Activated CD8-positive, alpha-beta memory T cell treated with anti-CD3 and anti-CD28 coated beads, Interleukin-2, amount 50 U/mL, for 1 hour (primary cell): ENCODE measurements around the gene LAPTM4A.
"Not testable (repeated sequence)": the region's sequence is repeated elsewhere in the genome, so short reads cannot be mapped to it uniquely, and the experiment has no call there.

Experiments used
- DNase-seq: peaks from one replicate; pipeline ENCODE4 v3.0.0-alpha.2; 2020; ENCODE audit errors: extremely low read depth

Gene LAPTM4A

DNA sequence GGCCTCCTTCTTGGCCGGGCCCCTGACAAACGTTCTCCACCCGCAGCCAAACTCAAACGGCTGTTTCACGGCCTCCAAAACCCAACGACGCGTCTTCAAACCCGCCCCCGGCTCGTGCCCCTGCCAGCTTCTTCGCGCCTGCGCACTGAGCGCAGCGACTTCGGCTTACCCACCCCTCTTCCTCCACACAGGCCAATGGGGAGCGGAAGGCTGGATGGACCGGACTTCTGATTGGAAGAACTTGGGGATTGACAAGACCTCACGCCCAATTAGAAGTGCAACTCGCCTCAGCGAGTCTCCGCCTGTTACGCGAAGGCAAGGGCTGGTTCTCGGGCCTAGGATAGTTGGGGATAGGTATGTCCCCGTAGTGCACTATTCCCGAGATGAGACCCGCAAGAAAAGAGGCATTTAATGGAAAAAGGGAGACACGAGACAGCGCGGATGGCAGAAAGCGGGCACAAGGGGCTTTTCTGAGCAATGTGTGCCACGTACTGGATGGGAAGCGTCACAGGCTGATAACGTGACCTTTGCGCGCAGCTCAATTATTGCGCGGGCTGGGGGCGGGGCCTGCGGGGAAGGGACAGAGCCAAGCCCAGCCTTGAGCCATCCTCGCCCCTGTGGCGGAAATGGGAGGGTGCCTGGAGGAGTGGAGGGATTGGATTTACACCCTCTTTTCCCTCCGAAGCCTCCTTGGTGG lies at the start of gene LAPTM4A:
Gene LAPTM4A (minus strand): TSS at position 97 of the 697 bp plus-strand sequence. CDS start 108 bp downstream, outside the sequence.
- DNase-seq, result peak; percentile 96

DNA sequence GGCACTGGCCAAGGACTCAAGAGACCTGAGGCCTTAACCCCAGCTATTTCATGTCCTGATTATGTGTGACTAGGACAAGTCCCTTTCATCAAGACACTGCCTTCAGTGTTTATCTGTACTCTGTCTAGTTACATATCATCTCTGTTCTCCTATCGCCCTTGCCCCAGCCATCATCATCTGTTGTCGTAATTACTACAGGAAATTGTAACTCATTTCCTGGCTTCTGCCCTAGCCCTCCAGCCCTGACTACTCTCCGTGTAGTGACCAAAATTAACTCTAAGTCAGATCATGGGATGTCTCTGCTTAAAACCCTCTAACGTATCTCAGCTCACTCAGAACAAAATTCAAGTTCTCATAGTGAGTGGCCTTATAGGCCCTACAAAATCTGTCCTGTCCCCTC lies 49.3 kb upstream of the LAPTM4A start:
- DNase-seq, result no peak

DNA sequence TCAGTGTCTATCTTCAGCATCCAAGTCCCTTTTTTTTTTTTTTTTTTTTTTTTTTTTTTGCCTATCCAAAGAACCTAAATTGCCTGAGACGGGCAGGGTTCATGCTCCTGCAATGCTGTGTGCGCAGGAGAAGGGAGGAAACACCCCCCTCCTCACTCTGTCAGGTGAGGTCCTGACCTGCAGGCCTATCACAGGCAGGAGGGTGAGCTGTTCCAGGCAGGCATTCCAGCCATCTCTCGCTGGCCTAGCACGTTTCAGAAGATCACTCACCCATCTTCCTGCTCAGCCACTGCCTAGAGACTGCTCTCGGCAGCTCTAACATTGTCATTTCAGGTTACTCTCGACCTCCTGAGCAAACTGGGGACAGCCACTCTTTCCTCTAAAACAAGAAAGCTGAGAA lies 48.4 kb upstream of the LAPTM4A start:
- DNase-seq, result no peak

DNA sequence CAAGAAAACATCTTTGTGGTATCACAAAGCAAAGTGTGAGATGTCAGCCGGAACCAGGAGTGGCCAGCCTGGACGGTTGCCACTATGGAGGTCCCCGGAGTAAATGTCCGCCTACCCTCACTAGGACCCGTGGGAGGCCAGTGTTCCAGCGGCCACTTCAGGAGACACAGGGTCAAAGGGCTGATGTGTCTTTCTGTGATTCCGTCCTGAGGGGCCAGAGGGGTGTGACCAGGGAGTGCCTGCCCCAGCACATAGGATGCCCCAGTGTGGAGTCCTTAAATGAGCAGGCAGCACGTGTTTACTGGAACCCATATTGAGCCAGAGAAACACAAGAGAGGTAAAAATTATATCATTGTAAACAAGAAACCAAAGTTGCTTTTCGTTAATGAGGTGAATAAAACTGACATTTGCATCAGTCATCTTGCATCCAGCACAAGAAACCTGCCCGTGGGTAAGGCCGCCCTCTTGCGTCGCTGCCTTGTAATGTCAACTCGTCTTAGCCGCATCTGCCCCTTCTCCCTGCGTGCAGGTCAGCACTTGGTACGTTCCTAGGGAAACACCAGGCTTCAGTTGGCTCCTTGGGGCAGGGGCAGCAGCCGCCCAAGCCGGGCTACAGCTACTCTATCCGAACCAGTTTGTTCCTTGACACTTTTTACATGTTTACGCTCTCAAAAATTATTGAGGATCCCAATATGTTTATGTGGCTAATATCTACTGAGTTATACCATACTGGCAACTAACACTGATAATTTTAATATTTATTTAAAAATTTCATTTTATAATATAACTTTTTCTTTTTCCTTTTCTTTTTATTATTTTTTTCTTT lies 46.7 kb upstream of the LAPTM4A start:
- peak; percentile 25 for DNase-seq

DNA sequence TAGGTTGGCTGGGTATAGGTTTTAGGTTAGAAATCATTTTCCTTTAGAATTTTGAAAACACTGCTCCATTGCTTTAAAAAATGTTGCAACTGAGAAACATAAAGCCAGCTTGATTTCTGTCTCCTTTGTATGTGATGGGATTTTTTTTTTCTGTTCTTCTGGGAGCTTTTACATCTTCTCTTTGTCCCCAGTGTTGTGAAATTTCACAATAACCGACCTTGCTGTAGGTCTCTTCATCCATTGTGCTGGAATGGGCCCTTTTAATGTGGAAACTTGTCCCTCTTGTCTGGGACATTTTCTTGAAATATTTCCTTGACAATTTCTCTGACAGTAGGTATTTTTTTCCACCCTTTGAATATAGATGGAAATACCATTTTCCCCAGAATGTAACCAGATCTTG lies 44.0 kb upstream of the LAPTM4A start:
- no peak for DNase-seq

DNA sequence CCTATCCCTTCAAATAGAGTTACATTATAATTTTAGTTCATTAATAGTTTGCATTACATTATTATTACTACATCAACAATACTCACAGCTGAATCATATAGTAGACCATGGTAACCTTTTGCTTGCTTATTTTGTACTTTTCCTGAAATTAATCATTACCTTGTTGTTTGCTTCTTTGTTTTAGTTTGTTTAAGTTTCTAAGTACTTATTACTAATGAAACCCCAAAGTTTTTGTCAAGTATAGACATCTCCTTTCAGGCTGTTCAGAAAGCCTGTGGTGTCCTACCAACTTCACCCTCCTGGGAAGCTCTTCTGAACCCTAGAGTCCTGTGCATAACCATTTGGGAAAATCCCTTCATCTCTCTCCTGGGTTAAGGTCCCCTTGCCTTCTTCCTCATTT lies 43.5 kb upstream of the LAPTM4A start:
- no peak for DNase-seq

DNA sequence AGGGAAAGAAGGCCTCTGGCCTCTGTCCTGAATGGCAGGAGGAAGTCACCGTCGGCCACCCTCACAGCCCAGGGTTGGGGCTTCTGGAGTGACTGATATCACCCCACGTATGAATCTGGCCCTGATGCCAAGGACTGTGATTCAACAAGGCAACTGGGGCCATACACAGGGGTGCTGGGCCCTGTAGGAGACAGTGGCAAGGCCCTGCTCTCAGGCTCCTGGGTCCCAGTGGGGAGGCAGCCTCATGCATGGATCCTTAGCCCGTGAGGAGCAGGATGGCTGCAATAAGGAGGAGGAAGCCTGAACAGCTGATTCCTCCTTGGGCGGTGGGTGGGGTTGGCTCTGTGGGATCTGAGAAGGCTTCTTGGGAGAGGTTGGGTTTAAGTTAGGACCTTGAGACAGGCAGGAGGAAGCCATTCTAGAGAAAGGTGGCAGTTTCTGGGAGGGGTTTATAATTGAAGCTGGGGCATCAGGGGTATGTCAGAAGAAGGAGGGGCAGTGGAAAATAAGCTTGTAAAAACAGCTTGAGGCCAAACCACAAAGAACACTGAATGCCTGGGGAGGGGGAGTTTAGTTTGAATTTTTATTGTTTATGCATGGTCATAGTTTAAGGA lies 42.8 kb upstream of the LAPTM4A start:
- no peak for DNase-seq

GRCh38 chr2:20093263-20094141 lies 42.1 kb upstream of the LAPTM4A start:
- no peak for DNase-seq

DNA sequence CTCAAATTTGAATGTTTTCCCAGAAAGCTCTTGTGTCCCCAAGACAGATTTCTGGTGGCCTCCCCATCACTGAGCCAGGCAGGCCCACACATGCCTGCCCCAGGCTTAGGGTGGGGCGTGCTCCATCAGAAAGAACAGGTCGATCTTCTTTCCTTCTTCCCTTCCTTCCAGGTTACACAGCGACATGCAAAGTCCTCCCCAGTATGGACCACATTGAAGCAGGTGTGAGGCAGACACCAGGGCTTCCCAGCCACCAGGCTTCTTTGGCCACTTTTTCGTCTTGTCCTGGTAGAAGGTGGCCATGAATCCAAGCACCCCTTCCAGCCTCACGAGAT lies 41.4 kb upstream of the LAPTM4A start:
- DNase-seq, result no peak

- DNase-seq, result no peak
Measured at GRCh38 chr2:20092226-20092900, 40.9 kb upstream of the LAPTM4A start.

- DNase-seq, result no peak
Measured at GRCh38 chr2:20091305-20091991, 40.0 kb upstream of the LAPTM4A start.

GRCh38 chr2:20089715-20090464 lies 38.5 kb upstream of the LAPTM4A start:
- DNase-seq, result no peak

GRCh38 chr2:20085909-20086308 lies 34.5 kb upstream of the LAPTM4A start:
- not testable (repeated sequence) for DNase-seq

- not testable (repeated sequence) for DNase-seq
Measured at GRCh38 chr2:20082812-20083211, 31.4 kb upstream of the LAPTM4A start.

DNA sequence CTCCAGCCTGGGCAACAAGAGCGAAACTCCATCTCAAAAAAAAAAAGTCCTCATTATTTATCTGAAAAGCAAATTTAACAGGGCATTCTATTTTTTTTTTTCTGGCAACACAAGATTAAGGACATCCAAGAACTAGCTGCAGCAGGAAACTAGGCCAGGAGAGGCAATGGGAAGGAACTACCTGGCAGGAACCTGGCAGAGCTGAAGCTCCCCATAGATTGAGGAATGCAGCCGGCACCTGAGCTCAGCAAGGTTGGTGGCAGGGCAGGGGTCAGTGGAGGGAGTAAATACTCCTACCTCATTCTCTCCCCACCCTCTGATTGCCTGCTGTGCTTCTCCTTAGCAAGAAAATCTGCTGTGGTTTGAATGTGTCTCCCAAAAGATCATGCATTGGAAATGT lies 30.4 kb upstream of the LAPTM4A start:
- DNase-seq, result no peak

DNA sequence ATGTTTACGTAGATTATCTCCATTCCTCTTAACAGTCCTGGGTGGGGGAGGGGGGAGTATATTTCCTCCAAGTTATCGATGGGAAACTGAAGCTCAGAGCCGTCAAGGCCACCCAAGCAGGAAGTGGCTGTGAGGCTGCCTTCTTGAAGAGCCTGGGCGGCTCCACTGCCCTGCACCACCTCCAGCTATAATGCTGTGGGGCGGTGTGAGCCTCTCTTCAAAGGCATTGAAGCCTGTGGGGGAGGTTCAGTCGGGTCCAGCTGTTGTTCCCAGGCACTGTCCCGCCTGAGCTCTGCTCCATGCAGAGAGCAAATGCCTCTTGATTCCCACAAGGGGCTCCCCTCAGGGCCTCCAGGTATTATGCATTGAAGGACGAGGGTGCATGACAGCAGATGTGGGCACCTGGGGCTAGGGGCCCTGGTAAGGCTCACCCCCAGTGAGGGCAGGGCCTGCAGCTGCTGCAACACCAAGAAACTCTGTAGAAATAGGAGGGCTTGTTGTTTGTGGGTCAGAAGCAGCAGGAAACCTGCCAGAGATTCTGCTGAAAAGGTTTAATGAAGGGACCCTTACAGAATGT lies 29.5 kb upstream of the LAPTM4A start:
- DNase-seq, result no peak

GRCh38 chr2:20080428-20080827 lies 29.0 kb upstream of the LAPTM4A start:
- no peak for DNase-seq

- DNase-seq, result no peak
Measured at GRCh38 chr2:20079546-20080115, 28.2 kb upstream of the LAPTM4A start.

DNA sequence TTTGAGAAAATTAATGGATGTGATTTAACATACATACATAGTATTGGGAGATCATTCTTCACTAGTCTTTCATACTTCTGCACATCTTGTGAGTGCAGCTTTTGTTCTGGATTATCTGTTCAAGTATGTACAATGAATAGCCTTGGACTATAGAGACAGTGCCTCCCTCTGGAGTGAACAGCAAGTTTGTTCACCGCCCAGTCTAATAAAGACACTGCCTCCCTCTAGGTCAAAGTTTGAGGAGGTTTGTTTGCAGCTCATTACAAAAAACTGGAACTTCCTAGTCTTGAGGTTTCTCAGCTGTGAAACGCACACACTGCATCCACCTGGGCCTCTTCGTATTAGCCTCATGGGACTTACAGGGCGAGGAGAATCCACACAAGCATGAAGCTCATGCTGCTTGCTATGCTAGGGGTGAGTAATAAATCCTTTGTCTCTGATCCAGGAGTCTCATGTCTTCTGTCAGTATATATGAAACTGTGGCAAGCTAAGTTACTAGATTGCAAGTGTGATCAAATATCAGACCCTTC lies 26.0 kb upstream of the LAPTM4A start:
- no peak for DNase-seq
